T-helper 9 cell (primary cell): ENCODE data around the gene SMPX.

ENCODE experiments used
- DNase-seq: peaks from one replicate; pipeline ENCODE4 v3.0.0-alpha.2; 2020

Gene SMPX

GRCh38 chrX:21711129-21711847, 46.6 kb downstream of the SMPX start:
- no peak for DNase-seq

- no peak for DNase-seq
Observed at GRCh38 chrX:21708116-21708515, 49.8 kb downstream of the SMPX start.

DNA sequence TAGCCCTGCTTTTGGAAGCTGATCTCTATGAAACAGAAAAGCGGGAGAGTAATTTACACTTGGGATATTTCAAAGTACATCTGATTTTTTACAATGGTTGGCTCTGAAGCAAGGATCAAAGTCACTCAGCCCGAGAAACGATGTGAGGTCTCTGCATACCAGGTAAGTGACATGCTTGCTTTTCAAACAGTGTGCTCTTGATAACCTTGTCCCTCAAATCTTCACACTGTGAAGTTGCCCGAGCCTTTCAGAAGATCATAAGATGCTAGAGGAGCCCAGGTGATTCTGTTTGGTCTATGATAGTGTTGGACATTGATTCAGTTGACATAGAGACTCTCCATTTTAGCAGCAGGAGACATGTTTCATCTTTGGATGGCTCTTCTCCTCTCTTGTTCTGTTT, 52.7 kb downstream of the SMPX start:
- DNase-seq, result no peak

DNA sequence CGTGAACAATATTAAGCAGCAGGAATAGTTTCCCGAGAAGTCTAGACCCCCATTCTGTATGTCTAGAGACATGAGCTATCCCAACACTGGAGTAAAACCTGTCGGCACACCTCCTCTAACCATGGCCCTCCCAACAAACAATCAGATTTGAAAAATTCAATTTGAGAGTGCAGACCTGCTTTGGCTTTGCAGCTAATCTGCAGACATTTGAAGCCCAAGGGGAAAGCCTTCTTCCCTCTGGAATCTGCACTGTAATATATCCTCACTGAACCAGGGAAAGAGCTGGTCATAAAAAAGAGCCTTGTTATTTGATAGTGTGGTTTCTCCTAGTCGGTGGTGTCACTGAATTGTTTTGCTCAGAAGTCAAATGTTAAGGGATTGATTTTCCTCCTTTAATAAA, 55.2 kb downstream of the SMPX start:
- DNase-seq, result no peak

DNA sequence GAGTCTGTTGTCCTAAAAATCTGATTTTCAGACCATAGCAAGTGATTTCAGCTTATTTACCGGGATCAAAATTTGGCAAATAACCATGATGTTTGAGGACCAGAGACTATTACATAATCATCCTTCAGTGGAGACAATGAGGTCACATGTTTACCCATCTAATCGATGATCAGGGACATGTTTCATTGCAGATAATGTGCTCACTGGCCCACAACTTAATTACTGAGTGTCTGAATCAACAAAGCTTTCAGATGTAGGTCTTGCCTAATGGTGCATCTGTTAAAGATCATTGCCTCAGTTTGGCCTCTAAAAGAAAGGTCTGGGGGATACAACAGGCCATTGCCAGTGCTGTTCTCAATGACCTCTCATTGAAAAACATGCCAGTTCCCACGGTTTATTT, 56.9 kb downstream of the SMPX start:
- no peak for DNase-seq

- DNase-seq, result no peak
Observed at GRCh38 chrX:21700275-21700674, 57.6 kb downstream of the SMPX start.

DNA sequence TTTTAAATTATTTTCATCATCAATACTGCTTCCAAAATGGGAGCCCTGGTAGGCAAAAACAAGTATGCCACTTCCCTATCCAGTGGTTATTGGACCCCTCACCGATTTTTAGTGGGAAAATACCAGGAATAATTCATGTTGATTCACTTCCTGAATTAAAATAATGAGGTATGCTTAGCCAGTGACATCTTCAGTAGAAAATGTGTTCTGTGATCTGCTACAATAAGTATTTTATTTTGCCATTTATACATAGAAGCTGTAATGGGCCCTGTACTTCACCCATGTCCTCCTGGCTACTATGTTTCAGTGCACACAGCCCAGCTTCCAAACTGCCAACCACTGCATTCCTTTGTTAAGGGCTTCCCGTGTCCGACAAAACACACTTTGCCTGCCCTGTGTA, 58.8 kb downstream of the SMPX start:
- no peak for DNase-seq

- no peak for DNase-seq
Observed at GRCh38 chrX:21698272-21698671, 59.6 kb downstream of the SMPX start.

GRCh38 chrX:21691512-21692018, 66.4 kb downstream of the SMPX start:
- DNase-seq, result no peak

- DNase-seq, result no peak
Observed at GRCh38 chrX:21683941-21684340, 74.0 kb downstream of the SMPX start.

- DNase-seq, result no peak
Observed at GRCh38 chrX:21678048-21678612, 79.8 kb downstream of the SMPX start.

GRCh38 chrX:21675931-21676330, 82.0 kb downstream of the SMPX start:
- no peak for DNase-seq

DNA sequence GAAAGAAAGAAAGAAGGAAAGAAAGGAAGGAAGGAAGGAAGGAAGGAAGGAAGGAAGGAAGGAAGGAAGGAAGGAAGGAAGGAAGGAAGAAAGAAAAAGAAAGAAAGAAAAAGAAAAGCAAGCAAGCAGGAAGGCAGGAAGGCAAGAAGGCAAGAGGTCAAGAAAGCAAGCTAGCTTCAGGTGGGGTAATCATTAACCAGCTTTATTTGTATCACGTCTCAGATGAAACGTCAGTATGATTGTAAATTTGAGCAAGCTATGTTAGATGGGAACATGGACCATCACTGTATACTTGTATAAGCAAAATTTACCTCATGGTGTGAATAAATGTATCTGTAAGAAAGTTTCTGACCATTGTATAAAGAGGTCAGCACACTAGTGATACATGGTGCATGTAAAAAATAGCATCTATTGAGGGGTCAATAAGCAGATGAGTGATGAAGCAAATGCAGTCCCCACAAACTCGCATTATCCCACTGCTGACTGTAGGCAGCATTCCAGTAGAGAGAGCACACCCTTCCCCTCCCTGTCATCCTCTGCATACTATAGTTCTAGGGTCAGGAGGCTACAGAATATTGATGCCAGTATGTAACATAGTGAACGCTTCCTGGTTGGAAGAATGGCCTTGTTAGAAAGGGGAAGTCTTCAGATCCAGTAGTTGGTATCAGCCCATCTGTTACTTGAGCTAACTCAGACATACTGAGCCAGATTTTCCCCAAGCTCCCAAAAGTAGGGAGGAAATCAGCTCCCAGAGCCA, 83.3 kb downstream of the SMPX start:
- no peak for DNase-seq

- DNase-seq, result no peak
Observed at GRCh38 chrX:21666679-21667078, 91.2 kb downstream of the SMPX start.

DNA sequence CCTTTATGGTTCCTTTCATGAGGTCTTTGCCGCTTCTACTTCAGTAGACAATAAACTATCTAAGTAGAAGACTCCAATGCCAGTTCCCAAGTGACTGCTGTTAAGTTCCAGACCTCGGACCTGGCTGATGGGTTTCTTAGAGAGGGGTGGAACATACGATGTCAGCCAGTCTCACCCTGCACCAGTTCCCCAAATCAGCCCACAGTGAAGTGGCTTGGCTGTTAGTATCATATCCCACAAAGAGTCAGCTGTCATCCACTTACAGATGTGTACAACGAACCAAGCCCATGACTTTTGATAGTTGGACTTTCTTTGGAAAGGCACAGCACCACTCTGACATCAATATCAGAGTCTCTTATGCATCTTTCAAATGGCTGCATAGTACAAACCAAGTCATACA, 91.7 kb downstream of the SMPX start:
- no peak for DNase-seq

GRCh38 chrX:21662761-21663160, 95.2 kb downstream of the SMPX start:
- no peak for DNase-seq

- DNase-seq, result no peak
Observed at GRCh38 chrX:21661316-21661715, 96.6 kb downstream of the SMPX start.

GRCh38 chrX:21660156-21660555, 97.8 kb downstream of the SMPX start:
- no peak for DNase-seq

- DNase-seq, result no peak
Observed at GRCh38 chrX:21659320-21659719, 98.6 kb downstream of the SMPX start.

- no peak for DNase-seq
Observed at GRCh38 chrX:21658746-21659145, 99.2 kb downstream of the SMPX start.

DNA sequence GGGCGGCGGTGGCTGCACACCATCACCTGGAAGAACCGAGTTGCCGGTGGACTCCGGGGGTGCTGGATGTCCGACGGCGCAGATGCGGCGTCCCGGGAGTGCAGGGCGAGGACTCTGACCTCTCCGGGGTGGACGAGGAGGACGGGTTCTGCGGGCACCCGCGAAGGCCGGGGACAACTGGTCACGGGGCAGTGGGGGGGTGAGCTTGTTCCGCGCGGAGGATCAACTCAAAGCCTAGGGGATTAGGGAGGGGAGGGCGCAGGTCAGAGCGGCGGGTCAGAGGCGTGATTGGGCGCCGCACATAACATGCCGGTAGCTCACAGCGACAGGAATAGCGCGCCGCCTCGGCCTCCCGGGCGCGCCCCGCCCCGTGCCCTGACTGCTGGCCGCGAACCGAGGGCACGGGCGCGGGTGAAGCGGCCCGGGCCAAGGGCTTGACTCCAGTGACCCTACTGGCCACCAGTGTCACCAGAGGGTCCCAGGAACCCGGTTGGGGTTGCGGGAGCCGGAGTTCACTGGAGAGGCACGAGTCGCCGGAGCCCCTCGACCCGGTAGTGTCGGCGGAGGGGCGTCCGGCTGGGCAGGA, 99.7 kb downstream of the SMPX start, which contains the start of gene KLHL34:
Gene KLHL34, minus strand, starts transcription at position 179 of the 586 bp plus-strand sequence. CDS start 542 bp downstream, outside the sequence.
- no peak for DNase-seq

- DNase-seq, result no peak
Observed at GRCh38 chrX:21657318-21658151, 100.4 kb downstream of the SMPX start.
